GM21529 (cell line): ENCODE results near the gene WNK1.

ENCODE experiments used
- ATAC-seq: cut with Tn5 transposase; IDR thresholded peaks from one replicate; pipeline ENCODE4 v1.9.1; 2021; ENCODE audit not compliant: unreplicated experiment

The WNK1 gene

GRCh38 chr12:938810-939209 is 186.4 kb downstream of the WNK1 start:
- no peak for ATAC-seq

DNA sequence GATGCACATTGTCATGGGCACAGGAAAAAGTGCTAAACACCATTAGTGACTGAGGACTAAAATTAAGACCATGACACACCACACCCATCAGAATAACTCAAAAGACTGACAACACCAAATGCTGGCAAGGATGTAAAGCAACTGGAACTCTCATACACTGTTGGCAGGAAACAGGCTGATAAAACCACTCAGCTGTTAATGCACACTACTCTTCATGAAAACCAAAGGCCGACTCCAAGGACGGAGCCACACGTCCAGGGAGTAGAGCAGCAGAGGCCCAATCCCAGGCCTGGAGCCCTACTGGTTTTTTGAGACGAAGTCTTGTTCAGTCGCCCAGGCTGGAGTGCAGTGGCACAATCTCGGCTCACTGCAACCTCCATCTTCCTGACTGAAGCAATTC is 190.7 kb downstream of the WNK1 start:
- no peak for ATAC-seq

- ATAC-seq: no peak
These were observed 191.8 kb downstream of the WNK1 start for GRCh38 chr12:944211-944610.

DNA sequence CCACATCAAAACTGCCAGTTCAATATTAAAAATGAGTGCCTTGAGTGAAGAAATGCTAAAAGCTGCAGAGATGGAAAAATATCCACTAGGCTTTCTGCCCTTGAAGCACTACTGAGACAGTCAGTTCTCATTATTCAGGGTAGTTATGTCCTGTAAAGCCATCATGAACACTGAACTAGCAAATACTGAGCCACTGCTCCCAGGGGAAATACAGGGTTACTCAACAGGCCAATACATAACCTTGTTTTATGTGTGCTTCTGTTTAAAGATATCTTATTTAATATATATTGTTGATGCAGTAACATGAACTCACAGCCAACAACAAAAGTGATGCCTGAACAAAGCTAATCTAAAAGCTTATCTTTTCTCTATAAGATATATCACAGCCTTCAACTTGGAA is 193.8 kb downstream of the WNK1 start:
- ATAC-seq: no peak

DNA sequence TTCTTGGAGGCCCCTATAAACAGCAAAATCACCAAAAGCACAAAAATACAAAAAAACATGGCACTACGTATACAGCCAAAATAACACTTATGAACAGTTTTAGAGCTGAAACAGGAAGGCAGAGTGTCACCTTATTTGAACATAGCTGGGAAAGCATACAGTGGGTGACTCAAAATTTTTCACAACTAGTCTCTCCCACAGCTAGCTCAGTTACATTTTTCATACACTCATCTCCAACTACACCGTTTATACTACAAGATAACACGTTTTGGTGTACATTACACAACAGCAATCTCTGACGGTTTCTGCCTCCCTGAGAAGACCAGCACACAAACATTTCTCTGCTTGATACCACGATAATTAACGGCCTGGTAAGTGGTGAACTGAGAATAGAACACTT is 194.3 kb downstream of the WNK1 start:
- no peak for ATAC-seq

DNA sequence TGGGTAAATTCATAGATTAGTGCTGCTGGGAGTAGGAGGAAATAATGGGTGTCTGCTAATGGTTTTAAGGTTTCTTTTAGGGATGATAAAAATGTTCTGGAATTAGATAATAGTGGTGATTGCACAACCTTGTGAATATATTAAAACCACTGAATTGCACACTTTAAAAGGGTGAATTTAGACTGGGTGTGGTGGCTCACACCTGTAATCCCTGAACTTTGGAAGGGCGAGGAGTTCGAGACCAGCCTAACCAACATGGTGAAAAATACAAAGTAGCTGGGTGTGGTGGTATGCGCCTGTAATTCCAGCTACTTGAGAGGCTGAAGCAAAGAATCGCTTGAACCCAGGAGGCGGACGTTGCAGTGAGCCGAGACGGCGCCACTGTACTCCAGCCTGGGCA is 195.9 kb downstream of the WNK1 start:
- no peak for ATAC-seq

- ATAC-seq: peak; percentile 89
These were observed 197.2 kb downstream of the WNK1 start, which contains the start of gene RAD52 for GRCh38 chr12:949453-950191. RAD52 (minus strand) TSS chr12:949694; CDS start chr12:933058, 16,636 bp downstream.

DNA sequence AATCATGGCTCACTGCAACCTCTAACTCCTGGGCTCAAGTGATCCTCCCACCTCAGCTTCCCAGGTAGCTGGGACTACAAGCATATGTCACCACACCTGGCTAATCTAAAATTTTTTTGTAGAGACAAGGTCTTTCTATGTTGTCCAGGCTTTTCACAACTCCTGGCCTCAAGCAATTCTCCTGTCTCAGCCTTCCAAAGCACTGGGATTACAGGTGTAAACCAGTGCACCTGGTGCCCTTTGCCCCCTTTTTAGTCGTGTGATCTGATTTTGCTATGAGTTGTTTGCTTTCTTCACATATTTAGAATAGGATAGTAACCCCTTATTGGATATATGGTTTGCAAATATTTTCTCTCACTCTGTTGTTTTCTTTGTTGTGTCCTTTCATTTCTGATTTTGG is 198.8 kb downstream of the WNK1 start:
- ATAC-seq: no peak

DNA sequence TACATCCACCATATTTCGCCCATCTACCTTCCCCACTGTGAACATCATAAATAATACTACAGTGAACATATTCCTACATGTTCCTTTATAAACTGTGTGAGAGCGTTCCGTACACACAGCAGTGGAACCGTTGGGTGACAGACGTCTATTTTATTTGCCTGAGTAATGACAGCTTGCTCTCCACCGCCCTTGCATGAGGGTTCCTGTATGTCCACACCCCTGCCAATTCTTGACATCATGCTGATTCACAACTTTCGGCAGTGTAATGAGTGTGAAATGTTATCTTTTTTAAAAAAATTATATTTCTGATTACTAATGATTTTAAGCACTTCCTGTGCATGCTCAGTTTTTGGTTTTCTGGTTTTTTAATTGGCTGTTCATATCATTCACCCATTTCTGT is 201.4 kb downstream of the WNK1 start:
- no peak for ATAC-seq

GRCh38 chr12:954741-955140 is 202.4 kb downstream of the WNK1 start:
- no peak for ATAC-seq

GRCh38 chr12:955939-956338 is 203.6 kb downstream of the WNK1 start:
- no peak for ATAC-seq

DNA sequence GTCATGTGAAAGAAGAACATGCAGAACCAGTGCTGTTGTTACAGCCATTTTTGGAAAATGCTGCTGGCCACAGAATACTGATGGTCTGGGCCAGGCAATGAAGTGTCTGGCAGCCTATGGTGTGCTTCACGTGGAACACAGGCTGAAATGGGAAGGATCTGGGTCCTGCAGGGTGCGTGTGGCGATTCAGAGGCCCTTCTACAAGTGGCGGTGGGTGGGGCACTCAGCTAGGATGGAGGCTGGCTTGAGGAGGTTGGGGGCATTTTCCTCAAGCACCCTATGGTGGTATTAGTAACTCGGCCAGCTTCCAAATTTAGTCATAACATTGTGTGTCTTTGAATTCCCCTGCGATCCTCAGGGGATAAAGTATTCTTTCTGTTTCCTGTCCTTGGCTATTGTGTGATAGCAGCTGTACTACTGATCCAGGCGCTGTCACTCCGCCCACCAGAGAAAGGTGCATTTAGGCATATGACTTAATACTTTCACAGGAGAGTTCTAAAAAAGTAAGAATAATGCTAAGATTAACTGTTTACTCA is 206.3 kb downstream of the WNK1 start:
- peak; percentile 81 for ATAC-seq
